Amniotic stem cell (primary cell): ENCODE results near the gene CD38.
"Not testable (repeated sequence)": the region's sequence is repeated elsewhere in the genome, so short reads cannot be mapped to it uniquely, and the experiment has no call there.

Source experiments
- DNase-seq: peaks from one replicate; lab custom pipeline; 2025; lab: John Stamatoyannopoulos, UW

CD38 gene

GRCh38 chr4:15778289-15779241 lies at the start of gene CD38:
TSS of gene CD38 (plus strand) at chr4:15778328. CDS start at chr4:15778415, 87 bp downstream.
- no peak for DNase-seq

- peak; percentile 42 for DNase-seq
Measured at GRCh38 chr4:15729910-15730533, 48.1 kb upstream of the CD38 start.

DNA sequence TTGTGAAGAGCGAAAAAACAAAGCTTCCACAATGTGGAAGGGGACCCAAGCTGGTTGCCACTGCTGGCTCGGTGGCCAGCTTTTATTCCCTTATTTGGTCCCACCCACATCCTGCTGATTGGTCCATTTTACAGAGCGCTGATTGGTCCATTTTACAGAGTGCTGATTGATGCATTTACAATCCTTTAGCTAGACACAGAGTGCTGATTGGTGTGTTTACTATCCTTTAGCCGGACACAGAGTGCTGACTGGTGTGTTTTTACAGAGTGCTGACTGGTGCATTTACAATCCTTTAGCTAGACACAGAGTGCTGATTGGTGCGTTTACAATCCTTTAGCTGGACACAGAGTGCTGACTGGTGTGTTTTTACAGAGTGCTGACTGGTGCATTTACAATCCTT lies 45.1 kb upstream of the CD38 start:
- not testable (repeated sequence) for DNase-seq

GRCh38 chr4:15735536-15735935 lies 42.6 kb upstream of the CD38 start:
- DNase-seq = no peak

- no peak for DNase-seq
Measured at GRCh38 chr4:15736514-15737050, 41.5 kb upstream of the CD38 start.

- no peak for DNase-seq
Measured at GRCh38 chr4:15737255-15737654, 40.9 kb upstream of the CD38 start.

GRCh38 chr4:15738877-15739276 lies 39.3 kb upstream of the CD38 start:
- no peak for DNase-seq

DNA sequence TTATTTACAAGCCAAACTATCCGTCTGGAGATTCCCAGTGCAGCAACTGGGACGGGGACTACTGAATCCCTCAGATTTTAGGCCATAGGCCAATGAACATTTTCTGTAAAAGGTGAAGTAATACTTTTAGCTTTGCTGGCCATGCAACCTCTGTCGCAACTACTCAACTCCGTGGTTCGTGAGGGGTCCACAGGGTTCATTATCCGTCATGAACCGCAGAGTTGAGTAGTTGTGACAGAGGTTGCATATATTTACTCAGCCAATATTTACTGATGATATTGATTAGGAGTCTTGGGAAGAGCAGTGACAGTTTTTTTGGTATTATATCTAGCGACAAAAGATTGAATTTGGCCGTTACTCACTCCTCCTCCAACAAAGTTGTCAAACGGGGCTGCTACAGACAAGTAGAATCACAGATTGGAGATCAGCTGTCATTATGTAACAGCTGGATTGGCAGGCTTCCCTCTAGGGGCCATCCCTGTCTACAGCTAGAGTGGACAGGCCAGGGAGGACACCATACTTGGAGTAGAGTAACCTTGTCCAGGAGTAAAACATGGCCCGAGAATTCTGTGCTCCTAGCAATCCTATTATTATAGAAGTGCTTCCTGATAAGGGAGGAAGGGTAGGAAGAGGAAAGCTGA lies 37.2 kb upstream of the CD38 start:
- no peak for DNase-seq

- no peak for DNase-seq
Measured at GRCh38 chr4:15742083-15742582, 36.0 kb upstream of the CD38 start.

GRCh38 chr4:15742637-15743036 lies 35.5 kb upstream of the CD38 start:
- no peak for DNase-seq

GRCh38 chr4:15744016-15744545 lies 34.0 kb upstream of the CD38 start:
- peak; percentile 5 for DNase-seq

DNA sequence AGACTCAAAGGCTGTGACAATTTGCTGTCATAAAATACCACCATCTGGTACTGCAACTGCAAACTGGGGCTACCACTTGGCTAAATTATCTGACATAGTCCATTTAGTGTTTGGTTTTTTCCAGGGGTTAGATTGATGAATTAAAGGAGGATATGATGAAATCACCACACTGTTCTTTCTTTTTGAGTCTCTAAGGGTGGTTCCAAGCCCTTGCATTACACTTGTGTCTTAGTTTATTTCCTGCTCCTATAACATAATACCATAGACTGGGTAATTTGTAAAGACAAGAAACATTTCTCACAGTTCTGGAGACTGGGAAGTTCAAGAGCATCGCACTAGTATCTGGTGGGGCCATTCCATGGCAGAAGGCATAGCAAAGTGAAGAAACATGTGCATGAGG lies 32.0 kb upstream of the CD38 start:
- no peak for DNase-seq

GRCh38 chr4:15749001-15749400 lies 29.1 kb upstream of the CD38 start:
- DNase-seq = no peak

GRCh38 chr4:15751153-15751552 lies 27.0 kb upstream of the CD38 start:
- no peak for DNase-seq

DNA sequence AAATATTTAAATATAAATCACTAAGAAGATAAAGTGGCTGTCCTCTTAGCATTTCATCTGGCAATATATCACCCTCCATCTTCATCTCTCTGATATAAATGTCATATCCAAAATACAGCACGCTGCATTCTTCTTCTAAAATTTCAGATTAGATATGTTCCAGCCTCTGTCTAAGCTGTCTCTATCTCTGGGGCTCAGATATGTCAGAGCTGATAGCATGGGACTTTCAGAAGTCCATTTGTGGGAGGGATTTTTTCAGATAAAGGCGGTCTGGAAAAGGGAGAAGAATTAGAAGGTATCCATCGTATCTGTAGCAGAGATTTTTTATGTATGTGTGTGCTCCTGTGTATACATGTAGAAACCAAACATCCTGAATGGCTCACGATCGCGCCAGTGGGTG lies 25.0 kb upstream of the CD38 start:
- no peak for DNase-seq

- DNase-seq = no peak
Measured at GRCh38 chr4:15753786-15754185, 24.3 kb upstream of the CD38 start.

DNA sequence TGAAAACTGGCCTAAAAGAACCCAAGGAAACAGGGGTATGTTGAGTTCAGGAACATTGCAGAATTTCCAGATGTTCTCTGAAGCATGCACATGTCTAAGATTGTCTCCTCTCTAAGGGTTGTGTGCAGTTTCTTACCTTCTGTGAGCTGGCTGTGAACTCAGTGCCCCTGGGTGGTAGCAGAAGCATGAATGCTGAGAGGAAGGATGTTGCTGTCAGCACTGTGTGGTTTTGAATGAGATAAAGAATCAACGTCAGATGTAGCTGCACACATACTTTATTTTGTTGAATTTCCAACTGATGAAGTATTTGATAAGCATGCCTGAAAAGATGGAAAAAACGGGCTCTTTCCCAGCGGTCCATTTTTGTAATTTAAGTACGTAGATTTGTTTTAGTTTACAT lies 23.8 kb upstream of the CD38 start:
- DNase-seq = no peak

DNA sequence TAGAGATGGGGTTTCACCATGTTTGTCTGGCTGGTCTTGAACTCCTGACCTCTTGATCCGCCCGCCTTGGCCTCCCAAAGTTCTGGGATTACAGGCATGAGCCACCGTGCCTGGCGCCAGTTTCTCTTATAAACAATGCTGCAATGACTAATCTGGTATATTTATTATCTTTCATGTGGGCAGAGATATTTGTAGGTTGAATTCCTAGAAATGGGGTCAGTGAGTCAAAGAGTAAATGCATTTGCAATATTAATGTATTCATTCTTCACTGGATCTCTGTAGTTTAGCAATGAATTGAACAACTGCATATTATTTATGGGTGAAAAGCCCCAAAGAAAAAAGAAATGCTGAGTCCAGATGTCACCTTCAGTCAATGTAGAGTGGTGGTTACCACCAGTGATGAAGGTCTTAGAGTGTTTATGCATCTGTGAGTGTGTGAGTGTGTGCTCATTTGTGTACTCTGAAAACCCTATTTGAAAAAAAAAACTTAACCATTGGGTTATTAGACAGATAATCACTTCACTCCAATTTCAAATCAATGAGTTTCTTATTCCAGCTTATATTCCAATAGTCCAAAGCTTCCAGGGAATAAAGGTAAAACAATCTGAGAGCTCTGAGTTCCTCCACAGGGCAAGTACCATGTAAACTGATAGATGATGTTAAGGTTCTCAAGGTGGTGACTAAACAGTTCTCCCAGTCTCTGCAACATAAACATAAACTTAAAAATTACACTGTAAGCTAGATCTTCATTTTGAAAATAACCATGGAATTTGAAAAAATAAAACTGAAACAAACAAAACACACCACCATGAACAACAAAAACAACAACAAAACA lies 22.6 kb upstream of the CD38 start:
- no peak for DNase-seq

DNA sequence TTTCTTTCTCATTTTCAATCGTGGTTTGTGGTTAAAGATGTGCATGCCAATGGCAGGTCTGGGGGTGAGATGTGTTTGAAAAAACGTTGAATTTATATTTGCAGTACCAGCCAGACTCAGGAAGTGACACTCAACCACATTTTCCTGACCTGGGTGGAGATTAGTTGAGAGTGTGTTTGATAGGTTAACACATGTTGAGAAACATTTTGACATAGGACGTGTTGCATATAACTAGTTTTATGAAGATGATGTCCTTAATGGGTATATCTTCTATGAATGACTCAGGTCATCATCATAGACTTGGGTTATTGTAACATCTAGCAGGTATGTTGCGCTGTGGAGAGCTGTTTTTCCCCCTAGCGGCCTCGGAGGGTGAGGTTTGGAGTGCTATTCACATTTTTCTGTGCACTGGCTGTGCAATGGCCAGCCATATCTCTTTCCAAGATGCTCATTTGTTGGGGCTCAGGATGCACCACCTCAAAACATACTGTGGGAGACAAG lies 21.7 kb upstream of the CD38 start:
- no peak for DNase-seq

- DNase-seq = no peak
Measured at GRCh38 chr4:15757054-15757453, 21.1 kb upstream of the CD38 start.

- DNase-seq = no peak
Measured at GRCh38 chr4:15758294-15758693, 19.8 kb upstream of the CD38 start.
